HEK293 (cell line): ENCODE results near the gene TMEM39B.

Experiments
- CTCF ChIA-PET: fragments of 350-600 bp; formaldehyde crosslinking; extraction: SDS; loops from one replicate; lab custom pipeline; 2021; ENCODE audit warnings: antibody characterized with exemption; lab: Yijun Ruan, JAX
- POLR2A ChIA-PET: fragments of 300-600 bp; formaldehyde crosslinking; extraction: SDS; loops from one replicate; lab custom pipeline; 2020; ENCODE audit warnings: antibody characterized with exemption, inconsistent platforms; lab: Yijun Ruan, JAX
- H3K27ac ChIP-seq: fragments of 200-500 bp; sonication (Bioruptor generic); 2 replicates; pipeline ENCODE4 v1.5.1; 2014; ENCODE audit warnings: low read depth, low read length, control low read depth, inconsistent platforms; ENCODE audit errors: extremely low read depth
- H3K36me3 ChIP-seq, 2 experiments: fragments of 200-500 bp in 1 of 2; sonication (Bioruptor generic) in 1 of 2; 1 replicate in 1 of 2; 2 replicates in 1 of 2; pipeline ENCODE4 v1.5.1; 2014 to 2017; ENCODE audit warnings: inconsistent platforms in 2 of 2, low read length in 2 of 2; ENCODE audit not compliant: control insufficient read depth in 2 of 2, insufficient read depth in 1 of 2
- H3K4me1 ChIP-seq: fragments of 200-500 bp; sonication (Bioruptor generic); 2 replicates; pipeline ENCODE4 v1.5.1; 2014; ENCODE audit warnings: mild to moderate bottlenecking, low read length, inconsistent platforms; ENCODE audit not compliant: control insufficient read depth, insufficient read depth
- H3K4me3 ChIP-seq: 2 replicates; pipeline ENCODE4 v1.5.1; 2011; ENCODE audit warnings: low read depth, mild to moderate bottlenecking, control low read depth, low read length, moderate library complexity
- H3K9me3 ChIP-seq: fragments of 200-500 bp; sonication (Bioruptor generic); 2 replicates; pipeline ENCODE4 v1.5.1; 2014; ENCODE audit warnings: low read depth, low read length, inconsistent platforms; ENCODE audit not compliant: control insufficient read depth, insufficient read depth
- BCL11B ChIP-seq: fragments of 450-650 bp; formaldehyde crosslinking; IDR thresholded peaks from 2 replicates; pipeline ENCODE4 v1.5.1; 2016; ENCODE audit warnings: low read depth, missing biosample characterization, missing genetic modification characterization
- EGR2 ChIP-seq: fragments of 450-650 bp; formaldehyde crosslinking; IDR thresholded peaks from 2 replicates; pipeline ENCODE4 v1.5.1; 2016; ENCODE audit warnings: low read depth, missing biosample characterization, missing genetic modification characterization
- GLI4 ChIP-seq: fragments of 450-650 bp; formaldehyde crosslinking; IDR thresholded peaks from 2 replicates; pipeline ENCODE4 v1.5.1; 2016; ENCODE audit warnings: missing biosample characterization, missing genetic modification characterization
- KLF10 ChIP-seq: fragments of 450-650 bp; IDR thresholded peaks from 2 replicates; pipeline ENCODE4 v1.5.1; 2018; ENCODE audit warnings: missing biosample characterization, mild to moderate bottlenecking, missing genetic modification characterization
- MYNN ChIP-seq: fragments of 450-650 bp; formaldehyde crosslinking; IDR thresholded peaks from 2 replicates; pipeline ENCODE4 v1.5.1; 2016; ENCODE audit warnings: missing biosample characterization, missing genetic modification characterization, borderline replicate concordance
- PRDM1 ChIP-seq: fragments of 450-650 bp; formaldehyde crosslinking; IDR thresholded peaks from 2 replicates; pipeline ENCODE4; 2016; ENCODE audit warnings: missing biosample characterization, missing genetic modification characterization
- ZBTB7A ChIP-seq: fragments of 450-650 bp; formaldehyde crosslinking; IDR thresholded peaks from 2 replicates; pipeline ENCODE4 v1.5.1; 2016; ENCODE audit warnings: low read depth, missing biosample characterization, missing genetic modification characterization
- ZFHX2 ChIP-seq: fragments of 450-650 bp; formaldehyde crosslinking; conservative IDR thresholded peaks from 2 replicates; pipeline ENCODE4 v1.5.1; 2016; ENCODE audit warnings: missing biosample characterization, missing genetic modification characterization
- ZNF169 ChIP-seq: fragments of 450-650 bp; formaldehyde crosslinking; IDR thresholded peaks from 2 replicates; pipeline ENCODE4 v1.5.1; 2016; ENCODE audit warnings: missing biosample characterization, missing genetic modification characterization
- ZNF302 ChIP-seq: fragments of 450-650 bp; formaldehyde crosslinking; IDR thresholded peaks from 2 replicates; pipeline ENCODE4 v1.5.1; 2016; ENCODE audit warnings: missing biosample characterization, missing genetic modification characterization, low read depth
- ZNF473 ChIP-seq: fragments of 450-650 bp; formaldehyde crosslinking; IDR thresholded peaks from 2 replicates; pipeline ENCODE4 v1.5.1; 2017; ENCODE audit warnings: missing biosample characterization, missing genetic modification characterization
- ZNF560 ChIP-seq: fragments of 450-650 bp; formaldehyde crosslinking; IDR thresholded peaks from 2 replicates; pipeline ENCODE4 v1.5.1; 2017; ENCODE audit warnings: missing biosample characterization, missing genetic modification characterization, borderline replicate concordance
- TF ChIP-seq, protein P1 (sequence below): fragments of 450-650 bp; formaldehyde crosslinking; IDR thresholded peaks from 2 replicates; pipeline ENCODE4 v1.5.1; 2016; ENCODE audit warnings: missing biosample characterization, missing genetic modification characterization, borderline replicate concordance
- TF ChIP-seq, protein P2 (sequence below): fragments of 450-650 bp; formaldehyde crosslinking; IDR thresholded peaks from 2 replicates; pipeline ENCODE4 v1.5.1; 2016; ENCODE audit warnings: missing biosample characterization, missing genetic modification characterization
- TF ChIP-seq, protein P3 (sequence below): fragments of 450-650 bp; formaldehyde crosslinking; IDR thresholded peaks from 2 replicates; pipeline ENCODE4 v1.5.1; 2016; ENCODE audit warnings: missing biosample characterization, missing genetic modification characterization
- TF ChIP-seq, protein P4 (sequence below): fragments of 450-650 bp; formaldehyde crosslinking; IDR thresholded peaks from 2 replicates; pipeline ENCODE4 v1.5.1; 2016; ENCODE audit warnings: missing biosample characterization, missing genetic modification characterization
- TF ChIP-seq, protein P5 (sequence below): fragments of 450-650 bp; formaldehyde crosslinking; IDR thresholded peaks from 2 replicates; pipeline ENCODE4 v1.5.1; 2016; ENCODE audit warnings: missing biosample characterization, missing genetic modification characterization

Gene TMEM39B

DNA sequence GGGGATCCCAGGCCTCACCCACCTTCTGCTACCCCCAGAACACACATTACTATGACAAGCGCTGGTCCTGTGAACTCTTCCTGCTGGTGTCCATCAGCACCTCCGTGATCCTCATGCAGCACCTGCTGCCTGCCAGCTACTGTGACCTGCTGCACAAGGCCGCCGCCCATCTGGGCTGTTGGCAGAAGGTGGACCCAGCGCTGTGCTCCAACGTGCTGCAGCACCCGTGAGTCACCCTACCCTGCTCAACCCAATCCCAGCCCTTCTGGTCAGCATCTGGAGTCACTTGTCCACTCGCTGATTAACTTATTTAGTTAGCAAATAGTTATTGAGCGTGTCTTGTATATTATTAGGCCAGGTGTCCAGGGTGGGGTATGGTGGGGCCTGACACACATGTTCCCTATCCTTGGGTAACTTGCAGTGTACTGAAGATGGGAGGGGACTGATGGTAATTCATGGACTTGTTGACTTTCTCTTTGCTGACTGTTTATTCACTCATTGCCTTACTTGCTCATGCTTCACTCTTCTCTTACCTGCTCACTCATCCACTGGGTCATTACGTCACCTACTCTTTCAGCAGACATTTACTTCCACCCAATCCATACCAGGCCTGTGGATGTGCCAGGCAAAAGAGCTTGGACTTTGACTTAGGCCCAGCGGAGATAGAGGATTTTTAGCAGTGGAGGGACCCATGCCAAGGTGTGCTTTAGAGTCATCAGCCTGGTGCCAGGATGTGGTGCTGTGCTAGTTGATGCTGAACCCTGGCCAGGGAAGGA lies 22.2 kb downstream of the TMEM39B start:
- POLR2A ChIA-PET, result no interaction called here
- H3K27ac ChIP-seq, result no peak overlapping the region
- no peak overlapping the region for H3K4me3 ChIP-seq
- no peaks in the 10 kb centered on the region for H3K9me3 ChIP-seq
- CTCF ChIA-PET, result interaction anchor here (1.0 kb wide), 1 partner anchor 14 kb away, joined by 3 read pairs; no protein-coding TSS in a partner anchor
- no peak for TF ChIP-seq ZNF560 (tag by site-specific recombination)
- no peaks in the 10 kb centered on the region for H3K4me1 ChIP-seq
- peaks cover 4 to 72% of the 10 kb centered on the region in 2 experiments; a peak in 2 of 3 replicates for H3K36me3 ChIP-seq

DNA sequence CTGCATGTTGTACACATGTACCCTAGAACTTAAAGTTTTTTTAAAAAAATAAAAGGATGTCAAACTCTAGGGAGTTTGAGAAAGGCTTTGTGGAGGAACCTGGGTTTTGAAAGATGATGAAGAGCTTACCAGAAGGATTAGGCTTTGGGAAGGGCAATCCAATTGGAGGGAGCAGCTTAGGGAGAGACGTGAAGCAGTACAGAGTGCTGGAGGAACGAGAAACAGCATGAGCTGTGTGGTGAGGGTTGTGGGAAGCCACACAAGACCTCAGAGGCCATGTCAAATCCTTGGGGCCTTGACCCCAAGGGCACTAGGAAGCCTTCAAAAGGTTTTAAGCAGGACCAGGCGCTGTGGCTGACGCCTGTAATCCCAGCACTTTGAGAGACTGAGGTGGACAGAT lies 26.7 kb downstream of the TMEM39B start:
- CTCF ChIA-PET, result interaction anchor here (0.6 kb wide), 1 partner anchor 444 kb away, joined by 3 read pairs; no protein-coding TSS in a partner anchor
- no peaks in the 10 kb centered on the region for H3K4me1 ChIP-seq
- no peak overlapping the region for H3K4me3 ChIP-seq
- no peaks in the 10 kb centered on the region for H3K9me3 ChIP-seq
- H3K36me3 ChIP-seq, result peaks cover 0 to 63% of the 10 kb centered on the region in 2 experiments; a peak in 2 of 3 replicates
- POLR2A ChIA-PET, result interaction anchor here (0.6 kb wide), 1 partner anchor 22 kb away, joined by 3 read pairs; no protein-coding TSS in a partner anchor
- H3K27ac ChIP-seq, result no peak overlapping the region
- TF ChIP-seq KLF10 (tag by site-specific recombination) (no peak), EGR2 (tag by site-specific recombination) (no peak), GLI4 (tag by site-specific recombination) (no peak), PRDM1 (tag by site-specific recombination) (no peak), BCL11B (tag by site-specific recombination) (no peak), MYNN (no peak), ZFHX2 (tag by site-specific recombination) (no peak), ZBTB7A (tag by site-specific recombination) (no peak), ZNF169 (no peak), ZNF302 (tag by site-specific recombination) (no peak), ZNF473 (tag by site-specific recombination) (no peak)
- TF ChIP-seq, protein P1, sequence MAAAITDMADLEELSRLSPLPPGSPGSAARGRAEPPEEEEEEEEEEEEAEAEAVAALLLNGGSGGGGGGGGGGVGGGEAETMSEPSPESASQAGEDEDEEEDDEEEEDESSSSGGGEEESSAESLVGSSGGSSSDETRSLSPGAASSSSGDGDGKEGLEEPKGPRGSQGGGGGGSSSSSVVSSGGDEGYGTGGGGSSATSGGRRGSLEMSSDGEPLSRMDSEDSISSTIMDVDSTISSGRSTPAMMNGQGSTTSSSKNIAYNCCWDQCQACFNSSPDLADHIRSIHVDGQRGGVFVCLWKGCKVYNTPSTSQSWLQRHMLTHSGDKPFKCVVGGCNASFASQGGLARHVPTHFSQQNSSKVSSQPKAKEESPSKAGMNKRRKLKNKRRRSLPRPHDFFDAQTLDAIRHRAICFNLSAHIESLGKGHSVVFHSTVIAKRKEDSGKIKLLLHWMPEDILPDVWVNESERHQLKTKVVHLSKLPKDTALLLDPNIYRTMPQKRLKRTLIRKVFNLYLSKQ (tag by site-specific recombination), result no peak
- TF ChIP-seq, protein P2, sequence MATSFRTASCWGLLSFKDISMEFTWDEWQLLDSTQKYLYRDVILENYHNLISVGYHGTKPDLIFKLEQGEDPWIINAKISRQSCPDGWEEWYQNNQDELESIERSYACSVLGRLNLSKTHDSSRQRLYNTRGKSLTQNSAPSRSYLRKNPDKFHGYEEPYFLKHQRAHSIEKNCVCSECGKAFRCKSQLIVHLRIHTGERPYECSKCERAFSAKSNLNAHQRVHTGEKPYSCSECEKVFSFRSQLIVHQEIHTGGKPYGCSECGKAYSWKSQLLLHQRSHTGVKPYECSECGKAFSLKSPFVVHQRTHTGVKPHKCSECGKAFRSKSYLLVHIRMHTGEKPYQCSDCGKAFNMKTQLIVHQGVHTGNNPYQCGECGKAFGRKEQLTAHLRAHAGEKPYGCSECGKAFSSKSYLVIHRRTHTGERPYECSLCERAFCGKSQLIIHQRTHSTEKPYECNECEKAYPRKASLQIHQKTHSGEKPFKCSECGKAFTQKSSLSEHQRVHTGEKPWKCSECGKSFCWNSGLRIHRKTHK (tag by site-specific recombination), result no peak
- TF ChIP-seq, protein P3, sequence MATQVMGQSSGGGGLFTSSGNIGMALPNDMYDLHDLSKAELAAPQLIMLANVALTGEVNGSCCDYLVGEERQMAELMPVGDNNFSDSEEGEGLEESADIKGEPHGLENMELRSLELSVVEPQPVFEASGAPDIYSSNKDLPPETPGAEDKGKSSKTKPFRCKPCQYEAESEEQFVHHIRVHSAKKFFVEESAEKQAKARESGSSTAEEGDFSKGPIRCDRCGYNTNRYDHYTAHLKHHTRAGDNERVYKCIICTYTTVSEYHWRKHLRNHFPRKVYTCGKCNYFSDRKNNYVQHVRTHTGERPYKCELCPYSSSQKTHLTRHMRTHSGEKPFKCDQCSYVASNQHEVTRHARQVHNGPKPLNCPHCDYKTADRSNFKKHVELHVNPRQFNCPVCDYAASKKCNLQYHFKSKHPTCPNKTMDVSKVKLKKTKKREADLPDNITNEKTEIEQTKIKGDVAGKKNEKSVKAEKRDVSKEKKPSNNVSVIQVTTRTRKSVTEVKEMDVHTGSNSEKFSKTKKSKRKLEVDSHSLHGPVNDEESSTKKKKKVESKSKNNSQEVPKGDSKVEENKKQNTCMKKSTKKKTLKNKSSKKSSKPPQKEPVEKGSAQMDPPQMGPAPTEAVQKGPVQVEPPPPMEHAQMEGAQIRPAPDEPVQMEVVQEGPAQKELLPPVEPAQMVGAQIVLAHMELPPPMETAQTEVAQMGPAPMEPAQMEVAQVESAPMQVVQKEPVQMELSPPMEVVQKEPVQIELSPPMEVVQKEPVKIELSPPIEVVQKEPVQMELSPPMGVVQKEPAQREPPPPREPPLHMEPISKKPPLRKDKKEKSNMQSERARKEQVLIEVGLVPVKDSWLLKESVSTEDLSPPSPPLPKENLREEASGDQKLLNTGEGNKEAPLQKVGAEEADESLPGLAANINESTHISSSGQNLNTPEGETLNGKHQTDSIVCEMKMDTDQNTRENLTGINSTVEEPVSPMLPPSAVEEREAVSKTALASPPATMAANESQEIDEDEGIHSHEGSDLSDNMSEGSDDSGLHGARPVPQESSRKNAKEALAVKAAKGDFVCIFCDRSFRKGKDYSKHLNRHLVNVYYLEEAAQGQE (tag by site-specific recombination), result no peak
- TF ChIP-seq, protein P4, sequence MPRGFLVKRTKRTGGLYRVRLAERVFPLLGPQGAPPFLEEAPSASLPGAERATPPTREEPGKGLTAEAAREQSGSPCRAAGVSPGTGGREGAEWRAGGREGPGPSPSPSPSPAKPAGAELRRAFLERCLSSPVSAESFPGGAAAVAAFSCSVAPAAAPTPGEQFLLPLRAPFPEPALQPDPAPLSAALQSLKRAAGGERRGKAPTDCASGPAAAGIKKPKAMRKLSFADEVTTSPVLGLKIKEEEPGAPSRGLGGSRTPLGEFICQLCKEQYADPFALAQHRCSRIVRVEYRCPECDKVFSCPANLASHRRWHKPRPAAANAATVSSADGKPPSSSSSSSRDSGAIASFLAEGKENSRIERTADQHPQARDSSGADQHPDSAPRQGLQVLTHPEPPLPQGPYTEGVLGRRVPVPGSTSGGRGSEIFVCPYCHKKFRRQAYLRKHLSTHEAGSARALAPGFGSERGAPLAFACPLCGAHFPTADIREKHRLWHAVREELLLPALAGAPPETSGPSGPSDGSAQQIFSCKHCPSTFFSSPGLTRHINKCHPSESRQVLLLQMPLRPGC (tag by site-specific recombination), result no peak
- TF ChIP-seq, protein P5, sequence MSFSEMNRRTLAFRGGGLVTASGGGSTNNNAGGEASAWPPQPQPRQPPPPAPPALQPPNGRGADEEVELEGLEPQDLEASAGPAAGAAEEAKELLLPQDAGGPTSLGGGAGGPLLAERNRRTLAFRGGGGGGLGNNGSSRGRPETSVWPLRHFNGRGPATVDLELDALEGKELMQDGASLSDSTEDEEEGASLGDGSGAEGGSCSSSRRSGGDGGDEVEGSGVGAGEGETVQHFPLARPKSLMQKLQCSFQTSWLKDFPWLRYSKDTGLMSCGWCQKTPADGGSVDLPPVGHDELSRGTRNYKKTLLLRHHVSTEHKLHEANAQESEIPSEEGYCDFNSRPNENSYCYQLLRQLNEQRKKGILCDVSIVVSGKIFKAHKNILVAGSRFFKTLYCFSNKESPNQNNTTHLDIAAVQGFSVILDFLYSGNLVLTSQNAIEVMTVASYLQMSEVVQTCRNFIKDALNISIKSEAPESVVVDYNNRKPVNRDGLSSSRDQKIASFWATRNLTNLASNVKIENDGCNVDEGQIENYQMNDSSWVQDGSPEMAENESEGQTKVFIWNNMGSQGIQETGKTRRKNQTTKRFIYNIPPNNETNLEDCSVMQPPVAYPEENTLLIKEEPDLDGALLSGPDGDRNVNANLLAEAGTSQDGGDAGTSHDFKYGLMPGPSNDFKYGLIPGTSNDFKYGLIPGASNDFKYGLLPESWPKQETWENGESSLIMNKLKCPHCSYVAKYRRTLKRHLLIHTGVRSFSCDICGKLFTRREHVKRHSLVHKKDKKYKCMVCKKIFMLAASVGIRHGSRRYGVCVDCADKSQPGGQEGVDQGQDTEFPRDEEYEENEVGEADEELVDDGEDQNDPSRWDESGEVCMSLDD (tag by site-specific recombination), result no peak
